Measurements from ENCODE around the gene OR10C1.
A peak's percentile ranks its signal among the peaks of the same experiment; 100 is the strongest.
"Not testable (repeated sequence)": the region's sequence is repeated elsewhere in the genome, so short reads cannot be mapped to it uniquely, and the experiment has no call there.

OR10C1 gene, protein sequence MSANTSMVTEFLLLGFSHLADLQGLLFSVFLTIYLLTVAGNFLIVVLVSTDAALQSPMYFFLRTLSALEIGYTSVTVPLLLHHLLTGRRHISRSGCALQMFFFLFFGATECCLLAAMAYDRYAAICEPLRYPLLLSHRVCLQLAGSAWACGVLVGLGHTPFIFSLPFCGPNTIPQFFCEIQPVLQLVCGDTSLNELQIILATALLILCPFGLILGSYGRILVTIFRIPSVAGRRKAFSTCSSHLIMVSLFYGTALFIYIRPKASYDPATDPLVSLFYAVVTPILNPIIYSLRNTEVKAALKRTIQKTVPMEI

DNA sequence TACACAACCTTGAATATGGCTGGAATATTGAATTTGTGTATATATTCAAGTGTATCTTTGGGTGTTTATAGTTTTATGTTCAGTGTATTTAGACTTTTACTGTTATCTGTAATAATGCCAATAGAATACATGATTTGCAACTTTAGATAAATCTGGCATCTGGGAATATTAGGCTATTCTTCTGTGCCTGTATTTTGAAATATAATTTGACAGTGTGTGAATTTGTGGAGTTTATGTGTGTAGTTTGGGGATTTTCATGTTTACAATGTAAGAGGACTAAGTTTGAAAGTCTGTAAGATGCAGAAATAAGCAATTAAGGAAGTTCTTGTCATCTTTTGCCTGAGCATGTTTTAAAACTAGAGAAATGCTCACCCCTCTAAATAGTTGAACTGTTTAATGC lies at the start of gene OR10C1:
Gene OR10C1, plus strand, starts transcription at position 301 of the 400 bp plus-strand sequence. CDS start 710 bp downstream, outside the sequence.
- no peak for DNase-seq

DNA sequence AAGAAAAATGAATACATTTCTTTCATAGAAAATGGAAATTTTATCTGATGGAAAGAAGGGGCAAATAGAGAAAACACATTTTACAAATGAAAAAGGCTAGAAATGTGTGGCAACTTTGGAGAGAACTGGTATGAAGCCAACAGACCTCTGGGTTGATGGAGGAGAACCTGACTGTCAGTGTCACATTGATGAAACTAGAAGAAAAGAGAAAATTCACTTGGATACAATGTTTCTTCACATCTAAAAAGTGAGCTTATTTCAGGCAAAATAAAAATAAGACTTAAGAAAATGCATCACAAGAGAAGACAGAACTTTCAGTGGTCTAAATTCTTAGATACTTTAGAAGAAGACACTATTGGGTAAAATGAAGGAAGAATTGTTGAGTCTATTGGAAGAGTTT lies 43.8 kb upstream of the OR10C1 start, which contains the start of gene OR12D2:
Gene OR12D2, plus strand, starts transcription at position 301 of the 400 bp plus-strand sequence. CDS start 1,069 bp downstream, outside the sequence.
- DNase-seq: no peak

DNA sequence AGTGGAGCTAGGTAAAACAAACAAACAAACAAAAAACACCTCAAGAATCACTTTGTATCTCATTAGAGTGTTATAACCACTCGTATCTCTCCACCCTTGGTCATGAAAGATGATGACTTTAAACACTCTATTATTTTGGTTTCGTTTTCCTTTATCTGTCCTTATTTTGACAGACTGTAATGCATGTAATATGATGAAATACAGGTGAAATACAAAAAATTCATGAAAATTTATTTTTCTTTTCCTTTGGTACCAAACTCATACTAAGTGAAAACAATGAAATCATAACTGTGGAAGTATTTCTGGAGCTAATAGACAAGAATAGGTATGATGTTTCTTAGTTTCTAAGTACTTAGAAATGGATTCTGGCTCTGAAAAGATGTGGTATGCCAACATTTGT lies 39.6 kb upstream of the OR10C1 start:
- DNase-seq: no peak

DNA sequence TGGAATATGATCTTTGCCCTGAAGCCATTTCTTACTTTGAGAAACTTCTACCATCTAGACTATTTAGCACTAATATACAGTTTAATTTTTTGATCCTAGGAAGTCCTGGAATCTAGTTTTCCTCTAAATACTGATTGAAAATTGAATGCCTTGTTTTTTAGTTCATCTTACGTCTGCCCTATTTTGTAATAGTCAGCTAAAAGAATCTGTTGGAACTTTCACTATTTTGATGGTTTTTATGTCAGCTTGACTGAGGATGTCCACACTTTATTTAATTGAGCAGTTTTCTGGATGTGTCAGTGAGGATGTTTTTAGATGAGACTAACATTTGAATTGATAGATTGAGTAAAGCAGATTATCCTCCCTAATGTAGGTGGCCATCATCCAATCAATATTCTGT lies 35.3 kb upstream of the OR10C1 start:
- DNase-seq: no peak

DNA sequence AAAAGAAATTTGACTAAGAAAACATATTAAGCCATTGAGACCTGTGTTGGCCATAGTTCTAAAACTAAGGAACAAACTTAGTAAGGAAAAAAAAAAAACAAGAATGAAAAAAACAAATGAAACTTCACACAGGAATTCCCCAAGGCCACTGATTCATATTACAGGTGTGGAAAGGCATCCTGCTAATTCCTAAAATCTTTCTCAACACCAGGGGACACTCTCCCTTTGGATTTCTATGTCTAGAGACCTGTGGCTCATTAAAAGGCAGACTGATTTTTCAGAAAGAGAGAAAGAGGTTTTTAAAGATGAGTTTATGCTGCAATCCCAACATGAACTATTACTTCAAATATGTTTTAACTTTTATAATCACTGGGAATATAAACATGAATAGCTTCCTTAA lies 24.5 kb upstream of the OR10C1 start, which contains the start of gene OR12D1:
Gene OR12D1, plus strand, starts transcription at position 341 of the 400 bp plus-strand sequence.
- DNase-seq: peak in 1 of 2 experiments; percentile 0

DNA sequence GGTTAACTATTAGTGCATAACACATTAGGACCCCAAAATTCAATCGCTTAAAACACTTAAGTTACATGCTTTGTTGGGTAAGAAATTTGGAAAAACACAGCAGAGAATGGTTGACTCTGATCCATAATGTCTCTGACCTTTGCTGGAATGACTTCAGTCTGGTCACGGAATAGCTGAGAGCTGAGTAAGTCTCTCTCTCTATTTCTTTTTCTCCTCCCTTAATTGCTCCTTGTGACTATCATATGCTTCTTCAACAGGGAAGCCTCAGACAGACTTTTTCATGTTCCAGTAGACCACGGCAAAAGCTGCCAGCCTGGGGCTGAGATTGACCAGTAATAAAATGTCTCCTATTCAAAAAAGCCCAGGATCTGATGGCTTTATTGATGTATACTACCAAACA lies 19.6 kb upstream of the OR10C1 start:
- DNase-seq: no peak

DNA sequence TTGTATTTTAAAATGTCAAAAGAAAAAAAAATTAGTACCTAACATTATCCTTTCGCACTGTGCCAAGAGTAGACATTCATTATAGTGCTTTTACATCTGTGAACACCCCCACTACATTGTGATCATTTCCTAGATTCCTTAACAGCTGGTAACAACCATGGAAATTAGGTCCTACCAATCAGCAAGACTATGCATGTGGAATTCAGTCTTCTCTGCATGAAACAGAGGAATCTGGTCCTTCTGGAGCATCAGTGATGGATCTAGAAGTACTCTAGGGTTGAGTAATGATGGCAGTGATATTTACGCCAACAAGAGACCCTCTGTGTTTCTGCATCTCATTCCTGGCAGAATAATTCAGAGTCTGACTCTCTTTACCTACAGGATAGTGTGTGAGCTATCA lies 14.9 kb upstream of the OR10C1 start:
- no peak for DNase-seq

DNA sequence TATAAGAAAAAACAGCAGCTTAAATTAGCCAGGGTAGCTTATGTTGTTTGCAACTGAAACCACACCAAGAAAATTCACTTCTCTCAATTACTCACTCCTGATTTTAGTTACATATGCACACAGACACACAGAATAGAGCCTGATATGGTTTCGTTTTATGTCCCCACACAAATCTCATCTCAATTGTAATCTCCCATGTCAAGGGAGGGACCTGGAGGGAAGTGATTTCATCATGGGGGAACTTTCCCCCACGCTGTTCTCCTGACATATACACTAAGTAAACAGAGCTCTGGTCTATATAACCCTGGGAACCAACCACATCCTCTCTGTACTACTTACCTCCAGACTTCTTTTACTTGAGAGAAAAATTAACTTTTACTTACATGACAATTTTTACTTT lies 14.5 kb upstream of the OR10C1 start:
- DNase-seq: no peak

DNA sequence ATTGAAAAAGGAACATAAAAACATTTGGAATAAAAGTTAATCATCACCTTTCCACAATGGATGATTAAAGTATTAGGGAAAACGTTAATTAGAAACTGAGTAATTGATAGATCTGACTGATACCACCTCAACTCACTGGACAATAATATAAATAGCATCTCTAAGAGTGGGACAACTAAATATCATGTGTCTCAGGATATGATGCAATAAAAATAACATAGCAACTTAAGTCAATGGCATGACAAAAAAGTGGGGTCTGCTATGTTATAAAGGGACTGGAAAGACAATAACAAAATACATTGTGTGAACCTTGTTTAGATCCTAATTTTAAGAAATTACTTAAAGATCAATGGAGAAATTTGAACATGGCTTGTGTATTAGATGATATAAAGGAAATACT lies 14.0 kb upstream of the OR10C1 start:
- no peak for DNase-seq

DNA sequence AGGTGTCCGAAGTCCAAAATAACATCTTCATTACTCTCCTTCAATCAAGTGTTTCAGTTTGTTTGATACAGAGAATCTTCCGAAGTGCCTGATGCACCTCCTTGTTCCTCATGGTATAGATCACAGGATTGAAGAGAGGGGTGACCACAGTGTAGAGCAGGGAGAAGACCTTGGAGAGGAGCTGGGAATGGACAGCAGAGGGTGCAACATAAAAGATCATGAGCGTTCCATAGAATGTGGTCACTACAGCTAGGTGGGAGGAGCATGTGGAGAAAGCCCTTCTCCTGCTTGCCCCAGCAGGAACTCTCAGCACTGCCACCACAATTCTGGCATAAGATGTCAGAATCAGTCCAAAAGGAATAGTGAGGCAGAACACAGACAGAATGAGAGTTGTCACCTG lies 12.5 kb upstream of the OR10C1 start:
- DNase-seq: no peak

DNA sequence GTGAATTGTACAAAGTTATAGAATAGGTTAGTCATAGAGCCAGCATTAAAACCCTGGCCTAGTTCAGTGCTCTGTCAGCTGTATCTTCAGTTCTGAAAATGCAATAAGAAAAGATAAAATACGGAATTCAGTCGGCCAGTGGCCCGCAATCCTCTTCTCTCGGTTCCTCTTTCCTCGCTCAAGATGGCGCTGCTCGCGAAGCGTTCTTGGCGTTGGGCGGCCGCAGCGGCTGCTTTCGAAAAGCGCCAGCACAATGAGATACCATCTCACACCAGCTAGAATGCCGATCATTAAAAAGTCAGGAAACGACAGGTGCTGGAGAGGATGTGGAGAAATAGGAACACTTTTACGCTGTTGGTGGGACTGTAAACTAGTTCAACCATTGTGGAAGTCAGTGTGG lies 2.4 kb upstream of the OR10C1 start:
- not testable (repeated sequence) for DNase-seq

DNA sequence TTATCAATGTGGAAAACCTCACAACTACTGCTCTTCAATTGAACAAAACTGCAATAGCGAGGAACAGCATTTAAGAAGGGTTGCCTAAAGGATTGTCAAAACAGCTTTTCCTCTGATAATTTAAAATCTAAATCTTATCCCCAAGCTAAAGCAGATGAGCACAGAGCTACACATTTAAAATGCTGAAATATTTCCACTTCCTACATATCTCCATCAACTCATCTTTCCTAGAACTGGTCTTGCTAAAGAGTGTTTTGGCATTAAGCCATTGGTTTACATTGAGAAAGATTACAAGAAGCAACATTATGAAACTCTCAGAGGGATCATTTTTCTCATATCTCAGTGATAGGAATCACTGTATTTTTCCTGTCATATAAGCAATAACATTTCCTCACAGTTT lies 3.6 kb downstream of the OR10C1 start:
- DNase-seq: no peak

DNA sequence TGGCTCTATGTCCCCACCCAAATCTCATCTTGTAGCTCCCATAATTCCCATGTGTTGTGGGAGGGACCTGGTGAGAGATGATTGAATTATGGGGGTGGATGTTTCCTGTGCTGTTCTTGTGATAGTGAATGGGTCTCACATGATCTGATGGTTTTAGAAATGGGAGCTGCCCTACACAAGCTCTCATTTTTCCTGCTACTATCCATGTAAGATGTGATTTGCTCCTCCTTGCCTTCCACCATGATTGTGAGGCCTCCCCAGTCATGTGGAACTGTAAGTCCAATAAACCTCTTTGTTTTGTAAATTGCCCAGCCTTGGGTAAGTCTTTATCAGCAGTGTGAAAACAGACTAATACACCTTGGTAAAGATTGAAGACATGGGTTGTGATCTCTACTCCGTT lies 4.9 kb downstream of the OR10C1 start:
- DNase-seq: not testable (repeated sequence)

DNA sequence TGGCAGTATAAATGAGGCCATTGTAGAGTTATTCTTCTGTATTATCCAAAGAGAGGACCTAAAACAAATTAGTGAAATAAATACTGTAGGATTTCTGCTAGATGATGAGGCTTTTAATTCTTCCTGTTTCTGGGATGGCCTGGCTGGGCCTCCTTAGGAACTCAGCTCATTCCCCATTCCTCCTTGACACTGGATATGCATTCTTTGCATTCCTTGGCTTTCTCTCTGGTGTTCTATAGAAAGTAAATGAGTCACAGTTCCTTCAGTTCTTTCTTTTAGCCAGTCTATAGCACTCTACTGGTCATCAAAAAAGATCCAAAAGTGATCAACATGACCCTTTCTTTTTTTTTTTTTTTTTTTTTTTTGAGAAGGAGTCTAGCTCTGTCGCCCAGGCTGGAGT lies 8.6 kb downstream of the OR10C1 start:
- DNase-seq: no peak

DNA sequence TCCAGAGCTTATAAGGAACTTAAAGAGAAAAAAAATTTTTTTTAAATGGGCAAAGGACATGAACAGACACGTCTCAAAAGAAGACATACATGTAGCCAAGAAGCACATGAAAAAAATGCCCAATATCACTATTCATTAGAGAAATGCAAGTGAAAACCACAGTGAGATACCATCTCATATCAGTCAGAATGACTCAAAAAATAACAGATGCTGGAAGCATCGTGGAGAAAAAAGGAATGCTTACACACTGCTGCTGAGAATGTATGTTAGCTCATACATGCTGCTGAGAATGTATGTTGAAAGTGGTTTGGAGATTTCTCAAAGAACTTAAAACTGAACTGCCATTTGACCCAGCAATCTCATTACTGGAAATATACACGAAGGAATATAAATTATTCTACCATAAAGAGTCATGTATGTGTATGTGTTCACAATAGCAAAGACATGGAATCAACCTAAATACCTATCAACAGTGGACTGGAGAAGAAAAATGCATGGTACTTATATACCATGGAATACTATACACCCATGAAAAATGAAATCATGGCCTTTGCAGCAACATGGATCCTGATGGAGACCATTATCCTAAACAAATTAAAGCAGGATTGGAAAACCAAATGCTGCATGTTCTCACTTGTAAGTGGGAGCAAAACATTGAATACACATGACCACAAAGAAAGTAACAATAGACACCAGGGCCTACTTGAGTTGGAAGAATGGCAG lies 12.5 kb downstream of the OR10C1 start:
- DNase-seq: no peak

DNA sequence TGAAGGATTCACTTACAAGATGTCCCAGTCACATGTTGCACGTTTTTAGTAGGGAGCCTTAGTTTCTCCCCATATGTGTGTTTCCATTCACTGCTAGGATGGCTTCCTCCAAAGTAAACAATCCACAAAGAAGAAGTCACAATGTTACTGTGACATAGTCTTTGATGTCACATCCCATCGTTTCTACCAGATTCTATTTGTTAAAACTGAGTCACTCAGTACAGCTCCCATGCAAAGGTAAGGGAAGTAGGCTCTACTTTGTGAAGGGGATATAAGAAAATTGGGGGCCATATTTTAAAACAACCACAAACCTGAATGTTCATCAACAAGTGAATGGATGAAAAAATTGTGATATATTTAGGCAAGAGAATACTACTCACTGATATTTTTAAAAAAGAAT lies 17.9 kb downstream of the OR10C1 start, which contains the start of the genes OR11A1 and OR2H1:
Gene OR11A1, minus strand, starts transcription at position 101 of the 400 bp plus-strand sequence. CDS start 29,430 bp downstream, outside the sequence.
Gene OR2H1, plus strand, starts transcription at position 185 of the 400 bp plus-strand sequence. CDS start 4,615 bp downstream, outside the sequence.
- DNase-seq: no peak

DNA sequence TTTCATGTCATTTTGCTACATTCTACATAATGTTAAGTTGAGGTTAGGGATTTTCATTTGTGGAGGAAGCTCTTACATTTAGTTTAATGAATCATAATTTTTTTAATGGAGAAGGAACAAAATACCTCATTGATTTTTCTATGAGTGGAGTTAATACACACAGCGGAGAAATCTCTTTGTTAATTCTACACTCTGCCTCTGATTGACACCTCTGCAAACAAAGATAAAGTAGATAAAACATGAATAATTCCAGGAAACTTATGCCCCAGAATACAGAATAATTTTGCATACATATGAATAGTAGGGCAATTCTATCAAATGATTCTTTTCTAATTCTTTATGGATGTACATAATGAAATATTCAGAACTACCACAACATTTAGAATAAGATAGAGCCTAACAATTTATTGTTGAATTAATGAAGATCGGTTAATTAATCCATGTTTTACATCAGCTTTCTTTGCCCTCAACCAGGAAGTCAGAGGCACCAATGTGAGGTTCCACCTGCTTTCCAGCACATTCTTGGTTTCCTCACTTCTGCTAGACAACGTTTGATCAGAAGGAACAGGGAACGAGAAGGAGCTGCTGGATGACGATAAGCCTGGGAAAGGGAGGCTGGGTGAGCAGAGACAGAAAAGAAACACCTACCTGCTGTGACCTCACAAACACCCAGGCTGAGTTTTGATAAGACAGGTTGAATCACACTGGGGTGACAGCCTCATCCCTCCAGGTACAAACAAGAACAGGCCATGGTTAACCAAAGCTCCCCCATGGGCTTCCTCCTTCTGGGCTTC lies 22.1 kb downstream of the OR10C1 start:
- no peak for DNase-seq

DNA sequence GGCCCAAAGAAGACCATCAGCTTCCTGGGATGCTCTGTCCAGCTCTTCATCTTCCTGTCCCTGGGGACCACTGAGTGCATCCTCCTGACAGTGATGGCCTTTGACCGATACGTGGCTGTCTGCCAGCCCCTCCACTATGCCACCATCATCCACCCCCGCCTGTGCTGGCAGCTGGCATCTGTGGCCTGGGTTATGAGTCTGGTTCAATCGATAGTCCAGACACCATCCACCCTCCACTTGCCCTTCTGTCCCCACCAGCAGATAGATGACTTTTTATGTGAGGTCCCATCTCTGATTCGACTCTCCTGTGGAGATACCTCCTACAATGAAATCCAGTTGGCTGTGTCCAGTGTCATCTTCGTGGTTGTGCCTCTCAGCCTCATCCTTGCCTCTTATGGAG lies 22.9 kb downstream of the OR10C1 start:
- no peak for DNase-seq

DNA sequence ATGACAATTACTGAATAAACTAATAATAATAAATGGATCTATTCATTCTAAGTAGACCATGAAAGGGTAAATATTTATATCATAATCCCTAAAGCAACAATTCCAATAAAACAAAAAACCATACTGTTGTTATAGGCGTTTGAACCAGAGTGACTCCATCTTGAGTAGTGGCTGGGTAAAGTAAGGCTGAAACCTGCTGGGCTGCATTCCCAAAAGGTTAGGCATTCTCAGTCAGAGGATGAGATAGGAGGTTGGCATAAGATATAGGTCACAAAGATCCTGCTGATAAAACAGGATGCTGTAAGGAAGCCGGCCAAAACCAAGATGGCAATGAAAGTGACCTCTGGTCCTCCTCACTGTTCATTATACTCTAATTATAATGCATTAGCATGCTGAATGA lies 26.2 kb downstream of the OR10C1 start:
- DNase-seq: no peak

DNA sequence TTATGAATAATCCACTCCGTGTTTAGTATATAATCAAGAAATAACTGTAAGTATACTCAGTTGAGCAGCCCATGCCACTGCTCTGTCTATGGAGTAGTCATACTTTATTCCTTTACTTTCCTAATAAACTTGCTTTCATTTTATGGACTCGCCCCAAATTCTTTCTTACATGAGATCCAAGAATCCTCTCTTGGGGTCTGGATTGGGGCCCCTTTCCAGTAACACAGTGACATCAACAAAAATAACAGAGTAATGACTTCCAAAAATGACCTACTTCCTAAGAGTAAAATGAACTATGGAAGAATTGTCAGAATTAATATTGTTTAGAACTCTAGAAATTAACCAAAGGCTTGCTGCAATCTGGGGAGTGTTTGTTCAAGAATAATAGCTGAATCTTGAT lies 26.7 kb downstream of the OR10C1 start:
- no peak for DNase-seq

DNA sequence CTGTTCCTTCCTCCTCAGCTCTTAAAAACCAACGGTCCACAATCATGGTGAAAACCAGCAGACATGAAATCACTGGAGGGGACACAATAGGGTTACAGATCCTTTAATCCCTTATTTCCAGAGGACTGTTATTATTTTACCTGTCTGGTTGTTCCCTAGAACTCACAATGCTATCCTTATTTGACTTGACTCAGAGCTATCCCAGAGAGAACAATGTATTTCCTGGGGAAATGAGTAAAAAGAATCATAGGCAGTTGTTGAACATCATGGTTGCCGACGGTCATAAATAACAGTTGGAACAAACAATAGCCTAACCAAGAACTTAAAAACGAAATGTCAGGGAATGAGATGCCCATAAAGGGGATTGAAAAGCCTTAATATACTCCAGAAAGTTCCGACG lies 27.1 kb downstream of the OR10C1 start:
- DNase-seq: no peak

DNA sequence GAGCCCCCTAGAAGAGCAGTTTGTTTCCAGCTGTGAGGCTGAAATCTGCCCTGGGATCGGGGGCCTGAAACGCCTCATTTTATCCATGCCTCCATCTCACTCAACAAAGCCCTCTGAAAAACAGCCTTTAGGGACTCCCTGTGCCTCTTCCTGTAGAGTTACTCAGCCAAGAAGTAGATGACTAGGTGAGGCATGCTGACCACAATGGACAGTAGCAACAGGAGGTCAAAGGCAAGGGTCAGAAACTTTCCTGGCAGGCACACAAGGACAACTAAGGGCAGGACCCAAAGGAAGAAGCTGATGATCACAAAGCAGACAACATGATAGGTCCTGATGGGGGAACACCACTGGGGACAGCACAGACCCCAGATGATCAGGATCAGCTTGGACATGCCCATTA lies 35.9 kb downstream of the OR10C1 start:
- DNase-seq: no peak

DNA sequence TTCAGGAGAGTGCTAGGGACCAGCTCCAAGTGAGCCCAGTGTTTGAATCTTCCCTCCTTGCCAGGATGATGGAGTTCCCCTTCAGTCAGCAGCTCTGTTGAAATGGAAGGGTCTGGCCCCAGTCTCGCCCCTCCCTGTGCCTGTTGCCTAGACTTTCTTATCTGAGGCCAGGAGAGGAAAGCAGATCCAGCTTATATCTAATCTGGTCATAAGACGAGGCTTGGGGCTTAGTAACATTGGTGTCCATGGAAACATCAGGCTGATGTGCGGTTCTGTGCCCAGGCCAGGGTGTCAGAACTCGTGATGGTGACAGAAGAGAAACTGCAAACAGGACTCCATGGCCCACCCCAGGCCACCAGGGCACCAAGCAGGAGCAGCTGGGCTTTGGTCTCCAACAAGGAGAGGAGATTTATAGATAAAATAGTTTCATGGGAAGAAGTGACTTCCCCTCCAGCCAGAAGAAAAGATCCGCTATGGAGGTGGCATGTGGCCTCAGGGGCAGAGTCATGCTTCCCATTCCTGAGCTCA lies 38.9 kb downstream of the OR10C1 start:
- no peak for DNase-seq

All from NCI-H526 (cell line).